Measurements from ENCODE around the gene EIF3D.

- no peak for TF ChIP-seq CTCF (conservative IDR thresholded peaks at IDR 0.05 in 1 of 2, IDR thresholded peaks at IDR 0.05 in 1 of 2; ENCODE audit: extremely low read depth in 1 of 2, insufficient read depth in 1 of 2, low read depth in 1 of 2, low read length in 2 of 2)
- no peak for TF ChIP-seq EZH2 (IDR thresholded peaks at IDR 0.05; ENCODE audit: borderline replicate concordance, low read length)
Observed at GRCh38 chr22:36573815-36574363, 44.9 kb upstream of the EIF3D start.
